ENCODE measurements around the gene MMP10. TPM values are rescaled to one million over a fixed set of nuclear protein-coding genes. Genes with fewer than 3 reads are reported as not detected.

The MMP10 gene
- total RNA-seq, 1 donor from 2014 or later: 0.32 TPM

- no peaks in the 10 kb centered on the region for H3F3A ChIP-seq (ENCODE audit: low read depth)
- Mint-ChIP-seq H3K36me3 (no peaks in the 10 kb centered on the region), H3K27me3 (ENCODE audit: insufficient read depth, low read depth) (peaks cover 3% of the 10 kb centered on the region), H3K4me1 (no peaks in the 10 kb centered on the region), H3K4me3 (no peak overlapping the region), H3K9me3 (no peaks in the 10 kb centered on the region), H3K27ac (no peak overlapping the region)
- H3K79me2 ChIP-seq (ENCODE audit: low read depth): no peaks in the 10 kb centered on the region
- TF ChIP-seq EZH2phosphoT487 (IDR thresholded peaks at IDR 0.05): no peak
- TF ChIP-seq CTCF (IDR thresholded peaks at IDR 0.05): no peak
- TF ChIP-seq EZH2 (IDR thresholded peaks at IDR 0.05): no peak
- H3K4me1 ChIP-seq: no peaks in the 10 kb centered on the region
- no peaks in the 10 kb centered on the region for H3K27me3 ChIP-seq
- DNase-seq (ENCODE audit: low spot score): no peak
- no peaks in the 10 kb centered on the region for H4K20me1 ChIP-seq (ENCODE audit: low read depth)
- no peak overlapping the region for H3K27ac ChIP-seq
- H3K36me3 ChIP-seq: no peaks in the 10 kb centered on the region
- no peak overlapping the region for H2AFZ ChIP-seq (replicated peaks)
- no peaks in the 10 kb centered on the region for H3K9me3 ChIP-seq (ENCODE audit: low read depth)
- no peak overlapping the region for H3K4me2 ChIP-seq
- no peak overlapping the region for H3K4me3 ChIP-seq
- no peak overlapping the region for H3K9ac ChIP-seq
These were observed 25.9 kb upstream of the MMP10 start for GRCh38 chr11:102806296-102806695.

DNA sequence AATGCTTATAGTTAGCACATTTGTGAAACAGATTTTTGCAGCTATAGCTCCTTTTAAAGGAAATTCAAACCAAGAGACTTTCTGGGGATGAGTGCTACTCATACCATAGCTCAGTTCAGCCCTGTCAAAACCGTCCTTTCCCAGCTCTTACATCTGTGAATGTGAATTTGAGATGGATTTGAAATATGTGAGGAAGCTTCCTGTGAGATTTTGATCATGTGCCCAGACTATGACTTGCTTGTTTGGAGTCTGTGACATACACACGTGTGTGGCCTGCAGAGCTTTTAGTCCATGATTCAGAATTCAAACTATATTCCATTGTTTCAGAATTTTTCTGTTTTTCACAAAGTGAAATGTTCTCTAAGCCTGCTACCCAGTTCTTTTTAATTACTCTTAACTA lies 21.9 kb upstream of the MMP10 start:
- Mint-ChIP-seq H3K36me3 (no peaks in the 10 kb centered on the region), H3K9me3 (no peaks in the 10 kb centered on the region)
- no peaks in the 10 kb centered on the region for H4K20me1 ChIP-seq (ENCODE audit: low read depth)

DNA sequence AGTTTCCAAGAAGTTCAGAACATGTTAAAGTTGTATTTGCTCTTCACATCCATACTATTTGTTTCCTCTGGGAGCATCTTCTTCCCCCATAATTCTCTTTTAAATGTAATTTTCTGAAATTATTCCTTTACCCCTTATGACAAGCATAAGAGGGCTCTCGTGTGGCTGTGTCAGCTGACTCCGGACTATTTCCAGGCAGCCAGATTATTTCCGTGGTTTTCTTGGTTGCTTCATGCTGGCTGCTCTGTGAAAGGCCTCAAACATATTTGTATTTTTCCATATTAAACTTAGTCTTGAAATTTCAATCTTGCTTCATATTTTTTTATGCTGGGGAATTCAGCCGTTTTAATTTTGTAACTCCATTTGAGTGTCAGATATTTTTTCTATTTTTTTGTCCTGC lies 20.3 kb upstream of the MMP10 start:
- Mint-ChIP-seq H3K27me3 (ENCODE audit: insufficient read depth, low read depth) (no peaks in the 10 kb centered on the region), H3K27ac (no peak overlapping the region), H3K4me3 (no peak overlapping the region), H3K9me3 (no peaks in the 10 kb centered on the region), H3K36me3 (no peaks in the 10 kb centered on the region), H3K4me1 (no peaks in the 10 kb centered on the region)
- Histone ChIP-seq H3K36me3 (no peaks in the 10 kb centered on the region), H2AFZ (replicated peaks) (no peak overlapping the region), H3K27me3 (no peaks in the 10 kb centered on the region), H3K9ac (no peak overlapping the region), H4K20me1 (ENCODE audit: low read depth) (no peaks in the 10 kb centered on the region), H3F3A (ENCODE audit: low read depth) (no peaks in the 10 kb centered on the region), H3K9me3 (ENCODE audit: low read depth) (no peaks in the 10 kb centered on the region), H3K27ac (no peak overlapping the region), H3K79me2 (ENCODE audit: low read depth) (no peaks in the 10 kb centered on the region), H3K4me1 (no peaks in the 10 kb centered on the region), H3K4me2 (no peak overlapping the region), H3K4me3 (no peak overlapping the region)
- no peak for DNase-seq (ENCODE audit: low spot score)
- TF ChIP-seq EZH2phosphoT487 (IDR thresholded peaks at IDR 0.05): no peak

More for the DNA sequence above, 21.9 kb upstream of the MMP10 start:
- Histone ChIP-seq H3K4me1 (no peaks in the 10 kb centered on the region), H3F3A (ENCODE audit: low read depth) (no peaks in the 10 kb centered on the region), H3K79me2 (ENCODE audit: low read depth) (no peaks in the 10 kb centered on the region), H2AFZ (replicated peaks) (no peak overlapping the region), H3K9ac (no peak overlapping the region), H3K27me3 (no peaks in the 10 kb centered on the region), H3K4me2 (no peak overlapping the region), H3K9me3 (ENCODE audit: low read depth) (no peaks in the 10 kb centered on the region), H3K4me3 (no peak overlapping the region), H3K36me3 (no peaks in the 10 kb centered on the region), H3K27ac (no peak overlapping the region)
- Mint-ChIP-seq H3K4me1 (no peaks in the 10 kb centered on the region), H3K27ac (no peak overlapping the region), H3K4me3 (no peak overlapping the region), H3K27me3 (ENCODE audit: insufficient read depth, low read depth) (no peaks in the 10 kb centered on the region)
- no peak for DNase-seq (ENCODE audit: low spot score)
- TF ChIP-seq EZH2 (IDR thresholded peaks at IDR 0.05): no peak
- TF ChIP-seq EZH2phosphoT487 (IDR thresholded peaks at IDR 0.05): no peak
- TF ChIP-seq CTCF (IDR thresholded peaks at IDR 0.05): no peak

DNA sequence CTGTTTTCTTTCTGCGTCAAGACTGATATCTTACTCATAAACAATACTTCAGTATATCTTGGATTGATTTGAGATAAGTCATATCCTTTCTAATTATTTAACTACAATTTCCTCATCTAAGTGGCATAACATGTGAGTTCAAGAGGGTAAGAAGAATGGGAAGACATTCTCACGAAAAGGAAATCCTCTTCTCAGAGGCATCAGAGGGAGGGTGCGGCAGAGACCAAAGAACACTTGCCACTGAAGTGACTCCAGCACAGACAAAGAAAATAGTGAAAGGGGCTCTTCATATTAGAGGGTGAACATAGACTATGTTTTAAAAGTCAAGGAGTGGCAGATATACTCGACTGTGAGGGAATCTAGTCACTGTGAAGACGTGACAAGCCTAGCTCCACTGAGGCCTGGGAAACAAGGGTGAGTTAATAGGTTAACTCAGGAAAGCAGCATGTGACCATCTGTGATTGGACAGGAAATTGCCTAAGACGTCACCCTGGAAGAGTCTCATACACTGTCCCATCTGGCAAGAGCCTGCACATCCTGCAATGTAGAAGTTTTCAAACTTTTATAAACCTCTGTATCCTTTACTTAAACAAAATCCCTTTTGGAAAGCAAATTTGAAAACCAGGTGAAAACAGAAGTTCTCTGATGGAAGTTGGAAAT lies 19.4 kb upstream of the MMP10 start:
- no peaks in the 10 kb centered on the region for H3K4me1 Mint-ChIP-seq
- H2AFZ ChIP-seq (replicated peaks): no peak overlapping the region
- H3K27me3 Mint-ChIP-seq (ENCODE audit: insufficient read depth, low read depth): no peaks in the 10 kb centered on the region
- H3K4me3 ChIP-seq: no peak overlapping the region
- H3K36me3 Mint-ChIP-seq: no peaks in the 10 kb centered on the region
- no peaks in the 10 kb centered on the region for H3K4me1 ChIP-seq
- no peaks in the 10 kb centered on the region for H3K79me2 ChIP-seq (ENCODE audit: low read depth)
- no peak overlapping the region for H3K27ac ChIP-seq
- DNase-seq (ENCODE audit: low spot score): no peak
- H3K4me2 ChIP-seq: no peak overlapping the region
- no peak overlapping the region for H3K9ac ChIP-seq
- H3F3A ChIP-seq (ENCODE audit: low read depth): no peaks in the 10 kb centered on the region
- H3K27me3 ChIP-seq: no peaks in the 10 kb centered on the region
- no peak overlapping the region for H3K27ac Mint-ChIP-seq
- H3K4me3 Mint-ChIP-seq: no peak overlapping the region
- no peaks in the 10 kb centered on the region for H3K9me3 ChIP-seq (ENCODE audit: low read depth)
- TF ChIP-seq EZH2phosphoT487 (IDR thresholded peaks at IDR 0.05) (no peak), CTCF (IDR thresholded peaks at IDR 0.05) (no peak), EZH2 (IDR thresholded peaks at IDR 0.05) (no peak)
- H3K9me3 Mint-ChIP-seq: no peaks in the 10 kb centered on the region
- no peaks in the 10 kb centered on the region for H3K36me3 ChIP-seq
- H4K20me1 ChIP-seq (ENCODE audit: low read depth): no peaks in the 10 kb centered on the region

Data from neural progenitor cell (in vitro differentiated cells).